DND-41 (cell line): ENCODE data around the gene PRRT3.

Experiments
- ATAC-seq: fragments of 200-7000 bp; cut with Tn5 transposase; 3 replicates; pipeline ENCODE4 v1.9.1; 2021; ENCODE audit warnings: low read depth; ENCODE audit not compliant: insufficient read depth
- DNase-seq: peaks from one replicate; pipeline ENCODE4 v3.0.0-alpha.2; 2020
- H2AFZ ChIP-seq: 2 replicates; pipeline ENCODE4 v1.6.0; 2012; ENCODE audit warnings: low read depth, low read length
- H3K27ac ChIP-seq: 2 replicates; pipeline ENCODE4 v1.5.1; 2012; ENCODE audit warnings: low read length, inconsistent platforms
- H3K27me3 ChIP-seq: fragments of 200-600 bp; sonication (generic); 2 replicates; pipeline ENCODE4 v1.6.0; 2012; ENCODE audit warnings: low read length, mild to moderate bottlenecking, inconsistent platforms; ENCODE audit not compliant: insufficient read depth, poor library complexity
- H3K36me3 ChIP-seq: 2 replicates; pipeline ENCODE4 v1.5.1; 2012; ENCODE audit warnings: low read length, inconsistent platforms; ENCODE audit not compliant: insufficient read depth
- H3K4me1 ChIP-seq: 2 replicates; pipeline ENCODE4 v1.5.1; 2012; ENCODE audit warnings: mild to moderate bottlenecking, low read length; ENCODE audit not compliant: insufficient read depth
- H3K4me2 ChIP-seq: 2 replicates; pipeline ENCODE4 v1.6.0; 2012; ENCODE audit warnings: mild to moderate bottlenecking, moderate library complexity, low read length, inconsistent platforms; ENCODE audit not compliant: insufficient read depth
- H3K4me3 ChIP-seq, 2 experiments: fragments of 200-600 bp in 1 of 2; shearing (Covaris generic) in 1 of 2; 2 replicates each; pipeline ENCODE4 v1.5.1; 2012 to 2016; ENCODE audit warnings: inconsistent platforms in 2 of 2, low read length in 2 of 2, mild to moderate bottlenecking in 2 of 2, low read depth in 1 of 2, moderate library complexity in 1 of 2
- H3K79me2 ChIP-seq: 2 replicates; pipeline ENCODE4 v1.6.0; 2012; ENCODE audit warnings: low read length, inconsistent platforms; ENCODE audit not compliant: insufficient read depth
- H3K9ac ChIP-seq: 2 replicates; pipeline ENCODE4 v1.6.0; 2012; ENCODE audit warnings: low read depth, mild to moderate bottlenecking, inconsistent platforms, low read length, moderate library complexity
- H3K9me3 ChIP-seq: 2 replicates; pipeline ENCODE4 v1.5.1; 2012; ENCODE audit warnings: low read length, moderate library complexity, mild to moderate bottlenecking, inconsistent platforms; ENCODE audit not compliant: insufficient read depth, severe bottlenecking
- H4K20me1 ChIP-seq: 2 replicates; pipeline ENCODE4 v1.6.0; 2012; ENCODE audit warnings: low read length; ENCODE audit not compliant: insufficient read depth
- EZH2 ChIP-seq: IDR thresholded peaks from 3 replicates; pipeline ENCODE4 v1.6.1; 2012; ENCODE audit warnings: borderline replicate concordance, low read depth, mild to moderate bottlenecking, moderate library complexity, low read length, inconsistent platforms; ENCODE audit not compliant: severe bottlenecking
- TF ChIP-seq, protein P1 (sequence below): IDR thresholded peaks from 2 replicates; pipeline ENCODE4 v1.5.1; 2012; ENCODE audit warnings: borderline replicate concordance, low read length, moderate library complexity, mild to moderate bottlenecking; ENCODE audit not compliant: poor library complexity, severe bottlenecking; ENCODE audit errors: extremely low read depth

The PRRT3 gene

DNA sequence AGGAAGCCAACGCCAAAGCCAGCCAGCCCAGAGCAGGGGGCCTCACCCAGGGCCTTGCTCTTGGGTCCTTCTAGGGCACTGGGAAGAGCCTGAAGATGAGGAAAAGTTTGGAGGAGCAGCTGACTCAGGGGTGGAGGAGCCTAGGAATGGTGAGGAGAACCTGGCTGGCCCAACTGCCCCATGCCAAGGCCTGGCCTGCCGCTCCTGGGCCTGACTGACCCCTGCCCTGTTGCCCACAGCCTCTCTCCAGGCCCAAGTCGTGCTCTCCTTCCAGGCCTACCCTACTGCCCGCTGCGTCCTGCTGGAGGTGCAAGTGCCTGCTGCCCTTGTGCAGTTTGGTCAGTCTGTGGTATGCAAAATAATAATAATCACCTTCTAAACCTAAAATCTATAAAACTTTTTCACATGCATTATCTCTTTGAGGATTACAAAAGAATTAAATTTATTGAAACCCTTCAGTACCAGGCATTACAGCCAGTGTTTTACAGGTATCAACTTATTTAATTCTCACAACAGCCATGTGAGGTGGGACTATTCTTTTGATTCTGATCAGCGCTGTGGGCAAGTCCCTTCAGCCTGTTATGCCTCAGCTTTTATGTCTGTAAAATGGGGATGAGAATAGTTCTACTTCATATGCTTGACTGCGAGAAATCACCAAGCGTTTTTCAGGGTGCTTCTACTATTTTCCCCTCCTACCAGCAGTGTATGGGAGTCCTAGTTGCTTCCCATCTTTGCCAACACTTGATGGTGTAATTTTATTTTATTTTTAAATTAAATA lies 33.8 kb downstream of the PRRT3 start:
- no peak overlapping the region for H3K27ac ChIP-seq
- peaks cover 6% of the 10 kb centered on the region for H3K27me3 ChIP-seq
- no peak overlapping the region for H3K4me2 ChIP-seq
- H4K20me1 ChIP-seq: no peaks in the 10 kb centered on the region
- H3K79me2 ChIP-seq: no peaks in the 10 kb centered on the region
- no peaks in the 10 kb centered on the region for H3K9me3 ChIP-seq
- no peak for ATAC-seq
- H3K4me3 ChIP-seq: no peak overlapping the region
- no peak overlapping the region for H3K9ac ChIP-seq
- H2AFZ ChIP-seq: no peak overlapping the region
- TF ChIP-seq EZH2: no peak
- H3K36me3 ChIP-seq: no peaks in the 10 kb centered on the region
- H3K4me1 ChIP-seq: peaks cover 21% of the 10 kb centered on the region
- no peak for DNase-seq

DNA sequence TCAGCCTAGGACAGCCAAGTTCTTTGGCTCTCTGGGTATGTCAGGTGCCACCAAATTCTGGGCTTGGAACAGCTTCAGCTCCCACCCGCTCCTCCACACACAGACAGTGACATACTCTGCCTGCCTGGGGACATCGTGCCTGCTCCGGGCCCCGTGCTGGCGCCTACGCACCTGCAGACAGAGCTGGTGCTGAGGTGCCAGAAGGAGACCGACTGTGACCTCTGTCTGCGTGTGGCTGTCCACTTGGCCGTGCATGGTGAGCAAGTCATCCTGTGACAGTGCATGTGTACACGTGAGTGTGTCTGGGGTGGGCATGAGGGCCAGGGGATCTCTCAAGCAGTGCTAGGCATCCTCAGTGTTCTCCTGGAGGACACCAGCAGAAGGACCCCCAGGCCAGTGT lies 34.4 kb downstream of the PRRT3 start:
- Histone ChIP-seq H3K79me2 (no peaks in the 10 kb centered on the region), H3K36me3 (no peaks in the 10 kb centered on the region), H3K27me3 (peaks cover 6% of the 10 kb centered on the region), H3K9me3 (no peaks in the 10 kb centered on the region), H2AFZ (no peak overlapping the region), H3K9ac (peak overlapping the region; percentile 43; the same call in 1 of the 2 replicates), H3K4me1 (peaks cover 21% of the 10 kb centered on the region), H3K4me3 (no peak overlapping the region), H3K27ac (no peak overlapping the region), H4K20me1 (no peaks in the 10 kb centered on the region), H3K4me2 (no peak overlapping the region)
- ATAC-seq: no peak
- no peak for DNase-seq
- TF ChIP-seq EZH2: no peak

DNA sequence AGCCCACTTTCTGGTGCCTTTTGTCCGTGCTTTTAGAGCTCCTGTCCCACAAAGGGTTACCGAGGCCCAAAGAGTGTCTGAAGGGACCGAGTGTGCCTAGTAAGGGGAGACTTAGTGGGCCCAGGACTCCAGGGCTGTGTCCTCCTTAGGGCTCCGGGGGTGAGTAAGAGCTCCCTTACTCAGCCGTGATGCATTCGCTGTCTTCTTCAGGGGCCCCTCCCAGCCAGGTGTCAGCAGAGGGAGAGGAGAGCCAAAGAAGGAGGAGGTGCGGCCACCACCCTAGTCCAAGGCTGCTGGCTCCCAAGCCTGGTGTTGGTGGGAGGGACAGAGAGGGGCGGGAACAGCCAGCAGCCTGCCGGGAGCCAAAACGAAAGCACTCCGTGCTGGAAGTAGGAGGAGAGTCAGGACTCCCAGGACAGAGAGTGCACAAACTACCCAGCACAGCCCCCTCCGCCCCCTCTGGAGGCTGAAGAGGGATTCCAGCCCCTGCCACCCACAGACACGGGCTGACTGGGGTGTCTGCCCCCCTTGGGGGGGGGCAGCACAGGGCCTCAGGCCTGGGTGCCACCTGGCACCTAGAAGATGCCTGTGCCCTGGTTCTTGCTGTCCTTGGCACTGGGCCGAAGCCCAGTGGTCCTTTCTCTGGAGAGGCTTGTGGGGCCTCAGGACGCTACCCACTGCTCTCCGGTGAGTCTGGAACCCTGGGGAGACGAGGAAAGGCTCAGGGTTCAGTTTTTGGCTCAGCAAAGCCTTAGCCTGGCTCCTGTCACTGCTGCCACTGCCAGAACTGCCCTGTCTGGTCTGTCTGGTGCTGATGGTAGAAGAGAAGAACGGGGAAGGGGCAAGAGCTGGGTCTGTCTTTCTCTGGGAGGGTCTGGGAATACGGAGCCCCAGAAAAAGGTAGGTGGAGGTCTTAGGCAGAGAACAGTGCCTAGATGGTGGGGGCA lies 35.2 kb downstream of the PRRT3 start, which contains the start of gene IL17RC:
Gene IL17RC (plus strand): TSS at position 365 of the 947 bp plus-strand sequence. CDS start 218 bp downstream, at position 583.
- peak within 1 kb of the TSS; percentile 66 for H2AFZ ChIP-seq
- H3K9ac ChIP-seq: peak within 1 kb of the TSS; percentile 43
- DNase-seq: peak; percentile 63
- TF ChIP-seq EZH2: no peak
- TF ChIP-seq, protein P1, sequence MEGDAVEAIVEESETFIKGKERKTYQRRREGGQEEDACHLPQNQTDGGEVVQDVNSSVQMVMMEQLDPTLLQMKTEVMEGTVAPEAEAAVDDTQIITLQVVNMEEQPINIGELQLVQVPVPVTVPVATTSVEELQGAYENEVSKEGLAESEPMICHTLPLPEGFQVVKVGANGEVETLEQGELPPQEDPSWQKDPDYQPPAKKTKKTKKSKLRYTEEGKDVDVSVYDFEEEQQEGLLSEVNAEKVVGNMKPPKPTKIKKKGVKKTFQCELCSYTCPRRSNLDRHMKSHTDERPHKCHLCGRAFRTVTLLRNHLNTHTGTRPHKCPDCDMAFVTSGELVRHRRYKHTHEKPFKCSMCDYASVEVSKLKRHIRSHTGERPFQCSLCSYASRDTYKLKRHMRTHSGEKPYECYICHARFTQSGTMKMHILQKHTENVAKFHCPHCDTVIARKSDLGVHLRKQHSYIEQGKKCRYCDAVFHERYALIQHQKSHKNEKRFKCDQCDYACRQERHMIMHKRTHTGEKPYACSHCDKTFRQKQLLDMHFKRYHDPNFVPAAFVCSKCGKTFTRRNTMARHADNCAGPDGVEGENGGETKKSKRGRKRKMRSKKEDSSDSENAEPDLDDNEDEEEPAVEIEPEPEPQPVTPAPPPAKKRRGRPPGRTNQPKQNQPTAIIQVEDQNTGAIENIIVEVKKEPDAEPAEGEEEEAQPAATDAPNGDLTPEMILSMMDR: no peak
- peak within 1 kb of the TSS; percentile 62 for H3K4me2 ChIP-seq
- H3K4me1 ChIP-seq: peaks cover 21% of the 10 kb centered on the region
- H4K20me1 ChIP-seq: no peaks in the 10 kb centered on the region
- peak within 1 kb of the TSS; percentile 18; the same call in 1 of the 2 replicates for H3K27ac ChIP-seq
- H3K4me3 ChIP-seq: peak within 1 kb of the TSS in 1 of 2 experiments; percentile 50; a peak in 2 of 4 replicates
- no peaks in the 10 kb centered on the region for H3K9me3 ChIP-seq
- H3K27me3 ChIP-seq: peaks cover 6% of the 10 kb centered on the region
- peak; percentile 81 for ATAC-seq
- no peaks in the 10 kb centered on the region for H3K79me2 ChIP-seq
- no peaks in the 10 kb centered on the region for H3K36me3 ChIP-seq

DNA sequence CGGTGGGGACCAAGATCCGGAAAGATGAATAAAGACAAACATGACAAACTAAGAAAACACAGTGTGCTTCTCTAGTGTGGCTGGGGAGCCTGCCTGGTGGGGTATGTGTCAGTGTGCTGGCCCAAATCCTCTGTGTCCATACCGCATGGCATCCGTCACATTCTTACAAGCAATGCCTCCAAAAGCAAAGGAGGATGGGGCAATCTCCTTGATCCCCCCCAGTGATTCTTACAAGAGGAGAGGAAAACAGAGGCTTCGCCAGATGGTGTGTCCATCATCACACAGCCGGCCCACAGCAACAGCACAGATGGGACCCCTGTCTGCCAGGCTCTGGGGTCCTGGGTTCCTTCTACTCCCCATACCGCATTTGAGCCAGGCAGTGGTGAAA lies 35.9 kb downstream of the PRRT3 start:
- TF ChIP-seq, protein P1: no peak
- TF ChIP-seq EZH2: no peak
- Histone ChIP-seq H4K20me1 (no peaks in the 10 kb centered on the region), H3K9me3 (no peaks in the 10 kb centered on the region), H2AFZ (peak overlapping the region; percentile 66), H3K9ac (peak overlapping the region; percentile 43; the same call in 1 of the 2 replicates), H3K27me3 (peaks cover 6% of the 10 kb centered on the region), H3K4me2 (peak overlapping the region; percentile 62), H3K4me3 (peak overlapping the region in 1 of 2 experiments; percentile 50; a peak in 2 of 4 replicates), H3K36me3 (no peaks in the 10 kb centered on the region), H3K79me2 (no peaks in the 10 kb centered on the region), H3K4me1 (peaks cover 21% of the 10 kb centered on the region), H3K27ac (no peak overlapping the region)
- no peak for DNase-seq
- peak; percentile 4; the same call in 1 of the 3 replicates for ATAC-seq
